Mesendoderm (in vitro differentiated cells): ENCODE measurements around the gene ZFP1.

Source experiments
- DNase-seq: peaks from one replicate; pipeline ENCODE4 v3.0.0; 2013
- H2AK5ac ChIP-seq: 2 replicates; pipeline ENCODE4 v1.6.1; 2013; ENCODE audit warnings: low read length, inconsistent platforms
- H2BK120ac ChIP-seq: 2 replicates; pipeline ENCODE4 v1.6.1; 2013; ENCODE audit warnings: low read depth, mild to moderate bottlenecking, low read length, moderate library complexity, mixed read lengths
- H2BK15ac ChIP-seq: replicated peaks from 2 replicates; pipeline ENCODE4 v1.6.1; 2013; ENCODE audit warnings: low read depth, mild to moderate bottlenecking, moderate library complexity
- H2BK5ac ChIP-seq: 2 replicates; pipeline ENCODE4 v1.6.1; 2013; ENCODE audit warnings: low read length, inconsistent platforms
- H3K18ac ChIP-seq: 2 replicates; pipeline ENCODE4 v1.6.1; 2013; ENCODE audit warnings: mild to moderate bottlenecking, low read length, mixed read lengths
- H3K23ac ChIP-seq: one replicate; pipeline ENCODE4 v1.6.1; 2013; ENCODE audit warnings: low read length
- H3K27ac ChIP-seq: 2 replicates; pipeline ENCODE4 v1.5.1; 2013; ENCODE audit warnings: low read depth, mild to moderate bottlenecking, inconsistent platforms, low read length, moderate library complexity
- H3K27me3 ChIP-seq: 2 replicates; pipeline ENCODE4 v1.6.1; 2013; ENCODE audit warnings: low read length, control low read depth, mild to moderate bottlenecking, inconsistent platforms; ENCODE audit not compliant: insufficient read depth, poor library complexity
- H3K36me3 ChIP-seq: 2 replicates; pipeline ENCODE4 v1.6.1; 2013; ENCODE audit warnings: low read length, inconsistent platforms; ENCODE audit not compliant: control insufficient read depth, insufficient read depth
- H3K4ac ChIP-seq: one replicate; pipeline ENCODE4 v1.6.1; 2013; ENCODE audit warnings: low read depth, mild to moderate bottlenecking, low read length, moderate library complexity
- H3K4me1 ChIP-seq: 2 replicates; pipeline ENCODE4 v1.6.1; 2013; ENCODE audit warnings: low read depth, low read length, inconsistent platforms; ENCODE audit not compliant: control insufficient read depth
- H3K4me2 ChIP-seq: 2 replicates; pipeline ENCODE4 v1.6.1; 2013; ENCODE audit warnings: low read length
- H3K4me3 ChIP-seq: 2 replicates; pipeline ENCODE4 v1.5.1; 2013; ENCODE audit warnings: mild to moderate bottlenecking, low read length
- H3K56ac ChIP-seq: one replicate; pipeline ENCODE4 v1.6.1; 2013; ENCODE audit warnings: low read length
- H3K79me1 ChIP-seq: 2 replicates; pipeline ENCODE4 v1.6.1; 2013; ENCODE audit warnings: low read length, inconsistent platforms
- H3K79me2 ChIP-seq: 2 replicates; pipeline ENCODE4 v1.6.1; 2013; ENCODE audit warnings: mild to moderate bottlenecking, low read length; ENCODE audit not compliant: control insufficient read depth, insufficient read depth
- H3K9ac ChIP-seq: 2 replicates; pipeline ENCODE4 v1.6.1; 2013; ENCODE audit warnings: low read length, inconsistent platforms
- H4K5ac ChIP-seq: one replicate; pipeline ENCODE4 v1.6.1; 2013; ENCODE audit warnings: low read length
- H4K8ac ChIP-seq: one replicate; pipeline ENCODE4 v1.6.1; 2013; ENCODE audit warnings: low read depth, mild to moderate bottlenecking, control low read depth, low read length, moderate library complexity
- WGBS: extraction: QIAGEN DNeasy Blood & Tissue Kit; methylation state at CpG from one replicate; pipeline ENCODE4 v1.1.7; 2013; ENCODE audit warnings: low lambda C conversion rate, missing lambda C conversion rate; ENCODE audit not compliant: insufficient coverage; ENCODE audit errors: extremely low coverage; 5-methylcytosine and 5-hydroxymethylcytosine counted together

Gene ZFP1

GRCh38 chr16:75111961-75112733, 36.2 kb upstream of the ZFP1 start:
- Histone ChIP-seq H3K23ac (no peak overlapping the region), H3K56ac (no peak overlapping the region), H2AK5ac (no peak overlapping the region), H2BK5ac (no peak overlapping the region), H2BK15ac (no peak overlapping the region), H3K79me2 (no peaks in the 10 kb centered on the region), H3K4me3 (no peak overlapping the region), H2BK120ac (no peak overlapping the region), H3K4me2 (no peak overlapping the region), H4K5ac (no peak overlapping the region), H3K36me3 (no peaks in the 10 kb centered on the region), H3K4me1 (peaks cover 2% of the 10 kb centered on the region), H4K8ac (no peak overlapping the region), H3K79me1 (no peaks in the 10 kb centered on the region), H3K4ac (no peak overlapping the region), H3K27ac (no peak overlapping the region), H3K27me3 (no peaks in the 10 kb centered on the region), H3K18ac (no peak overlapping the region), H3K9ac (no peak overlapping the region)
- DNase-seq, result no peak
- no CpG with 5 or more reads among the region's 26 CpGs for WGBS

GRCh38 chr16:75112734-75113491, 35.4 kb upstream of the ZFP1 start:
- H3K4me3 ChIP-seq, result no peak overlapping the region
- no peaks in the 10 kb centered on the region for H3K27me3 ChIP-seq
- no peaks in the 10 kb centered on the region for H3K79me1 ChIP-seq
- no peak for DNase-seq
- H3K23ac ChIP-seq, result peak overlapping the region; percentile 4
- H3K4me2 ChIP-seq, result no peak overlapping the region
- H3K36me3 ChIP-seq, result no peaks in the 10 kb centered on the region
- peaks cover 2% of the 10 kb centered on the region for H3K4me1 ChIP-seq
- no peak overlapping the region for H2BK120ac ChIP-seq
- no peak overlapping the region for H2BK5ac ChIP-seq
- no peak overlapping the region for H2BK15ac ChIP-seq
- peak overlapping the region; percentile 35 for H3K56ac ChIP-seq
- H3K4ac ChIP-seq, result no peak overlapping the region
- no peak overlapping the region for H4K5ac ChIP-seq
- no peak overlapping the region for H2AK5ac ChIP-seq
- no peaks in the 10 kb centered on the region for H3K79me2 ChIP-seq
- no peak overlapping the region for H3K27ac ChIP-seq
- H3K18ac ChIP-seq, result no peak overlapping the region
- H3K9ac ChIP-seq, result no peak overlapping the region
- H4K8ac ChIP-seq, result no peak overlapping the region
- WGBS, result no CpG with 5 or more reads among the region's 14 CpGs

- no peak overlapping the region for H3K4me2 ChIP-seq
- no peak overlapping the region for H3K4ac ChIP-seq
- H2BK120ac ChIP-seq, result no peak overlapping the region
- DNase-seq, result no peak
- no peak overlapping the region for H3K27ac ChIP-seq
- H3K79me2 ChIP-seq, result no peaks in the 10 kb centered on the region
- H4K5ac ChIP-seq, result no peak overlapping the region
- H2AK5ac ChIP-seq, result no peak overlapping the region
- H2BK15ac ChIP-seq, result no peak overlapping the region
- no peaks in the 10 kb centered on the region for H3K79me1 ChIP-seq
- H3K4me1 ChIP-seq, result peaks cover 6% of the 10 kb centered on the region
- H3K18ac ChIP-seq, result no peak overlapping the region
- H3K56ac ChIP-seq, result no peak overlapping the region
- no peak overlapping the region for H2BK5ac ChIP-seq
- no peaks in the 10 kb centered on the region for H3K27me3 ChIP-seq
- H3K9ac ChIP-seq, result no peak overlapping the region
- no peak overlapping the region for H3K4me3 ChIP-seq
- H4K8ac ChIP-seq, result no peak overlapping the region
- no peak overlapping the region for H3K23ac ChIP-seq
- WGBS, result no CpG with 5 or more reads among the region's 20 CpGs
- no peaks in the 10 kb centered on the region for H3K36me3 ChIP-seq
These were observed 34.7 kb upstream of the ZFP1 start for GRCh38 chr16:75113541-75114121.

GRCh38 chr16:75114179-75114945, 34.0 kb upstream of the ZFP1 start:
- Histone ChIP-seq H3K79me2 (no peaks in the 10 kb centered on the region), H3K79me1 (no peaks in the 10 kb centered on the region), H3K23ac (no peak overlapping the region), H2AK5ac (no peak overlapping the region), H4K5ac (no peak overlapping the region), H3K9ac (no peak overlapping the region), H3K27ac (no peak overlapping the region), H2BK120ac (no peak overlapping the region), H4K8ac (no peak overlapping the region), H2BK5ac (no peak overlapping the region), H3K4me3 (no peak overlapping the region), H3K18ac (no peak overlapping the region), H3K56ac (no peak overlapping the region), H3K4ac (no peak overlapping the region), H3K36me3 (no peaks in the 10 kb centered on the region), H3K27me3 (no peaks in the 10 kb centered on the region), H2BK15ac (no peak overlapping the region), H3K4me2 (no peak overlapping the region), H3K4me1 (peaks cover 7% of the 10 kb centered on the region)
- WGBS, result no CpG with 5 or more reads among the region's 44 CpGs
- no peak for DNase-seq

- H3K36me3 ChIP-seq, result no peaks in the 10 kb centered on the region
- no peaks in the 10 kb centered on the region for H3K79me1 ChIP-seq
- no peak overlapping the region for H2AK5ac ChIP-seq
- no peak overlapping the region for H3K18ac ChIP-seq
- DNase-seq, result no peak
- H3K79me2 ChIP-seq, result no peaks in the 10 kb centered on the region
- H4K8ac ChIP-seq, result no peak overlapping the region
- no peak overlapping the region for H4K5ac ChIP-seq
- no peak overlapping the region for H3K4me3 ChIP-seq
- no peak overlapping the region for H2BK5ac ChIP-seq
- no peak overlapping the region for H3K4me2 ChIP-seq
- peak overlapping the region; percentile 30 for H3K56ac ChIP-seq
- no peak overlapping the region for H2BK15ac ChIP-seq
- no peak overlapping the region for H3K27ac ChIP-seq
- H2BK120ac ChIP-seq, result no peak overlapping the region
- no peak overlapping the region for H3K4ac ChIP-seq
- no CpG with 5 or more reads among the region's 45 CpGs for WGBS
- H3K23ac ChIP-seq, result no peak overlapping the region
- no peaks in the 10 kb centered on the region for H3K27me3 ChIP-seq
- no peak overlapping the region for H3K9ac ChIP-seq
- peaks cover 7% of the 10 kb centered on the region for H3K4me1 ChIP-seq
These were observed 33.1 kb upstream of the ZFP1 start for GRCh38 chr16:75114946-75115825.
